NOMO-1 treated with dmso at 0.1 percent for 144 hours (cell line): ENCODE results near the gene MAP2K3.
"Not testable (repeated sequence)": the region's sequence is repeated elsewhere in the genome, so short reads cannot be mapped to it uniquely, and the experiment has no call there.

Experiments
- DNase-seq: peaks from one replicate; lab custom pipeline; 2025; ENCODE audit not compliant: unreplicated experiment; lab: John Stamatoyannopoulos, UW

Gene MAP2K3

DNA sequence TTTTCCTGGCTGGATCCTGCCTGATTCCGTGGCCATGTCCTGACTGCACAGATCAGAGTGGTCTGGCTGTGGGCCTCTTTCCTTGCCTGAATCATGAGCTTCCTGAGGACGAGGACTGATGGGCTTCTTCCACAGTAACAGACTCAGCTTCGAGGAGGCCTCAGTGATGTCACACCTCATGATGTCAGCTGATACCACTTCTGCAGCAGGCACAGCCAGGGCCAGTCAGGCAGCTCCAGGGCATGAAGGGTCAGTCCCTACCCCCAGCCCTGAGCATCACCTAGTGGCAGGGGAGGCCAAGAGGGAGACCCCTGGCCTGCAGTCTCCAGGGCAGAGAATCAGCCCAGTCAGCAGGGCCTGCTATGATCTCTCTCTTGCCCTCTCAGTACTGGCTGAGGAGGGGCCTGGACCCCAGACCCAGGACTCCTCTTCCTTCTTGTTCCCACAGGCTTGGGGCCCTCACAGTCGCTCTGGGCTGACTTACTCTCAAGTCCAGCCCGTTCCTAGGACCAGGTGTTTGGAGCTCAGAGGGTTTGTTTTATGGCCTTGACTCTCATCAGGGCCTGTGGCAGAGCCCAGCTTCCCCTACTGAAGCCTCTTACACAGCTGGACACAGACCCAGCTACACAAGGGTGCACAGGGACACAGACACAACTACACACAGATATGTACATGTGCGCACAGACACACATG is 65.0 kb downstream of the MAP2K3 start:
- DNase-seq = not testable (repeated sequence)

DNA sequence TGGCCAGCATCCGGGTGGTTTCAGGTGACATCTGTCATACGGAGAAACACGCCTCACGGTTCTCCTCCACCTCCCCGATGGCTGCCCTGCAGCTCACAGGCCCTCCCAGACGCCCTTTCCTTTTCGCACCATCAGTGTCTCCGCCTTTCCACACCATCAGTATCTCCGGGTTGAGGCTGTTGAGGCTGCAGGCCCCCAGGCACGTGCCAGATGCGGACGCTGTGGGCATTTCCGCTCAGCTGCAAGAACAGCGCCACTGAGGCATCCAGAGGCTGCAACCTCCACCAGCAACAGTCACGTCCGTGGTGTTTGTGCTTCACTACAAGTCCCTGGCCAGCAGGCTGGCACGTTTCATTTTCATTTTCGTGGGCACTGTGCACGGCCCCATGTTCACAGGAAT is 66.0 kb downstream of the MAP2K3 start:
- not testable (repeated sequence) for DNase-seq

DNA sequence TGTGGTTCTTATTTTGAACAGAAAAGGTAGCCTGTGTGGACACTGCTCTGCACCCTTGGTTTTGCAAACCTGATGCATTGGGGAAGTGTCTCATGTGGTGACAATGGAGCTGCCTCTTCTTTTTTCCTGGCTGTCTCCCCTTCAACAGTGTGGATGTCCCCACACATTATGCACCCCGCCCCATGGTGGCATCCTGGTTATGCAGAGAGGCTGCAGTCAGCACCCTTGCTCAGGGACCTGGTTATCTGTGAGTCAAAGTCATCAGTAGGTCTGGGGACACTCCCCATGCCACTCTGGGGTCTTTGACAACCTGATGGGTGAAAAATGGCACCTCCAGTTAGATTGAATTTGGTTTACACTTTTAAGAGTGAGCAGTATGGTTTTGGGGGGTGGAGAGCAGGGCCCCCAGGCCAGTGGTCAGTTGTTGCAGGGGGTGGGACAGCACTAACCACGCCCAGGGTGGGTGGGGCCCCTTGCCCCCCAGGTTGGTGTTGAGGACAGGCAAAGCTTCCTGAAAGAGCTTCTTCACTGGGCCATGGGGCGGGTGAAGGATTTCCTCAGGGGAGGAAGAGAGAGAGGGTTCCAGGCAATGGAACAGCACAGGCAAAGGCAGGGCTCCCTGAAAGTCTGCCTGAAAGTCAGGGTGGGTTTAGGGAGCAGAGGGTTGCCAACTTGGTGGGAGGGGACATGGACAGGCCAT is 67.0 kb downstream of the MAP2K3 start:
- no peak for DNase-seq

DNA sequence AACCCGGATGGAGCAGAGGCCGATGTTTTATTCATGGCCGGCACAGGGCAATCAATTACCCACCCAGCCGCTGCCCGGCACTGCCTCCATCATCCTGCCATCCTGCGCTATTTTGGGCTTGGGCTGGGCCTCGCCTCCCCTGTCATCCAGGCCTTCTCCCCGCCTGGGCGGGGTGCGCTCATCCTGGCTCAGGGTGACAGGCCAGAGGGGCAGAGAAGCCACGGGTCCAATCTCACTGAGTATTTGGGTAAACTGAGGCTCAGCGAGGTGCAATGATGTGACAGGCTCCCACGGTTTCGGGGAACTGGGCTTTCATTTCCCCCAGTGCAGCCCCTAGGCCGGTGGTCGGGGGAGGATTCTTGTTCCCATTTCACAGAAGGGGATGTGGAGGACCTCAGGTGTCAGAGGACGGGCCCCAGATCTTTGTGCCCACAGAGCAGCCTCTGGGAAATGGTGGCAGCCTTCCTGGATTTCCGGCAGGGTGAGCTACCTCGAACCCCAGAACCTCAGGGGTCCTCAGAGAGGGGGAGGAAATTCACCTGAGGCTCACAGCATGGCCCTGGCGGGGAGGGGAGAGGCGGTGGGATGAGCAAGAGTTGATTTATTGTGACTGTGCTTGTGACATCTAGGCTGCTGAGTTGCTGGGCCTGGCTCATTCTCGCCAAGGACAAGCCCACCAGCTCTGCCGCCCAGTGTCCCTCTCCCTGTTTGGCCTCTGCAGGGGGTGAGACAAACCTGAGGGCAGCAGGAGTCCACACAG is 67.9 kb downstream of the MAP2K3 start:
- no peak for DNase-seq

DNA sequence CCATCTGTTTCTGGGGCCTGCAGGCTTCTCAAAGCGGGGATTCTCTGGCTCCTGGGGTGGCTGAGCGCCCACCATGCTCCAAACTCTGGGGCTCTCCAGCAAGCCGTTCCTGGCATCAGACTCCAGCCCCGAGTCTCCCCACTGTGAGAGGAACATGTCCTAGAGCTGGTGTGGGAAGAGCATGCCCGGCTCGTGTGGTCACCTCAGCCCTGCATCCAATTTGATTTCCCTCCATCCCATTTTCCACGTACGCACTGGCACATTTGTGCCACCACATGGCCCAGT is 68.4 kb downstream of the MAP2K3 start:
- no peak for DNase-seq

DNA sequence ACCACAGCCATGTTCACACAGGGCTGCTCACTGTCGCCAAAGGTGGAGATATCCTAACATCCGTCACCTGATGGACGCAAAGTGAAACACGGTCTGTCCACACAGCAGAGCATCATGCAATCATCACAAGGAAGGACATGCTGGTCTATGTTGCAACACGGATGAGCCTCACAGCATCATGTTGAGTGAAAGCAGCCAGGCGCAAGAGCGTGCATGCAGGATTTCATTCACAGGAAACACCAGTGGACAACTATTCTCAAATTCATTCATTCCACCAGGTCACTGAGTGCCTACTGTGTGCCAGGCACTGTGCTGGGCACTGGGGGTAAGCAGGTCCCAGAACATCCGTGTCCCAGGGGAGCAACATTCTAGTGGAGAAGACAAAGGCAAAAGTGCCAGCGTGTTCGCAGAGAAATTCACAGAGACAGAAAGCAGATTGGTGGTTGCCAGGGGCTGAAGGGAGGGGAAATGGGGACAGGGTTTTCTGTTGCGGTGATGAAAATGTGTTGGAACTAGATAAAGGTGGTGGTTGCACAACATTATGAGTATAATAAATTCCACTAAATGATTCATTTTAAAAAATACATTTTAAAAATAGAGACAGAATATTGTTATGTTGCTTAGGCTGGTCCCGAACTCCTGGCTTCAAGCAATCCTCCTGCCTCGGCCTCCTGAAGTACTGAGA is 69.0 kb downstream of the MAP2K3 start:
- no peak for DNase-seq

DNA sequence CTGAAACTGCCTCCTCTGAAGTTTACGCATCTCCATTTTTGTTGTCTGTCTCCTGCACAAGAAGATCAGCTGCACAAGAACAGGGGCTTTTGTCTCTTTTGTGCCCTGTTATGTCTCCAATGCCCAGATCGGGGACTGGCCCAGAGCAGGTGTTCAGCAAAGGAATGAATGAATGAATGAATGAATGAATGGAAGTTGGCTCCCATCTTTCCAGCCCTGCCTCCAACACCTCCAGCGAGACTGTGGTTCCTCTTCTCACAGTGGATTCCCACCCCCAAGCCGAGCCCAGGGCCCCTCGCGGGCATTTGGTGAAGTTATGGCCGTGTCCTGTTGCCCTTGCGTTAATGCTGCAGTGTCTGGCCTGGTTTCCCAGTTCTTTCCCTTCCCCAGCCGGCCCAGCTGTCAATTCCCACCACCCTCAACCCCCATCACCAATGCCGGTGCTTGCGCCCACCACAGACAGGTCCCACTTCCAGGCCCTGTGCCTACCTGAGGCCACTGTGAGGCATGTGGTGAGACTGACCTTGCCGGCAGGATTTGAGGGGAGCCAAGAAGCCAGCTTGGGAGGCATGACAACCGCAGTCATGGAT is 70.4 kb downstream of the MAP2K3 start:
- DNase-seq = no peak

DNA sequence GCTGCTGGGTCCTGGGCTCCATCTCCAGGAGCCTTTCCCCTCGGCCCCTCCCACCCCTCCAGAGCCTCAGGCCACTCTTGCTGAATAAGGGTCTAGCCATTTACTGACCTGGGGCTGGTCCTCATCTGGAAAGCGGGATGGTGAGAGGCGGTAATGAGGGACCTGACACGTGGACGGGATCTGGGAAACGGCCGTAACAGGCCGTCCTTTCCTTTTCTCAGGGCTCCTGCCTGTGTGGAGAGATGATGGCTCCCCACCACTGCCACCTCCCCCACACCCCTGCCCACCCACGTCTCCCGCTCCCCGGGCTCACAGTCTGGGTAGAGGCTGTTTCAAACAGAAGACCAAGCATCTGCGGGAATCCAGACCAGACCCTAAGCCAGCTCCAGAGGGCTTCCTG is 71.1 kb downstream of the MAP2K3 start:
- DNase-seq = no peak

DNA sequence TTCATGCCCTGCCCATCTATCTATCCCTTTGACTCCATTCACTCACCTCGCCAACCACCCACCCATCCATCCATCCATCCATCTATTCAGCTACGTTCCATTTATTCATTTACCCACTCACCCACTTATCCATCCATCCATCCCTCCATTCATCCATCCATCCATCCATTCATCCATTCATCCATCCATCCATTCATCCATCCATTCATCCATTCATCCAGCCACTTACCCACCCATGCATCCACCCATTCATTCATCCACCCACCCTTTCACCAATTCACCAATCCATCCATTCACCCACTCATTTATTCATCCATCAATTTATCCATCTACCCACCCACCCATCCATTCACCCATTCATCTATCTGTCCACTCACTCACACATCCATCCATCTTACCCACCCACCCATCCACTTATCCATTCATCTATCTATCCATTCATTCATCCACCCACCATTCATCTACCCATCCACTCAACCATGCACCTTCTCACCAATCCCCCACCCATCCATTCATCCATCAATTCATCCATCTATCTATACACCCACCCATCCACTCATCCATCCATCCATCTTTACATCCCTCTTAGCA is 72.1 kb downstream of the MAP2K3 start:
- DNase-seq = no peak

DNA sequence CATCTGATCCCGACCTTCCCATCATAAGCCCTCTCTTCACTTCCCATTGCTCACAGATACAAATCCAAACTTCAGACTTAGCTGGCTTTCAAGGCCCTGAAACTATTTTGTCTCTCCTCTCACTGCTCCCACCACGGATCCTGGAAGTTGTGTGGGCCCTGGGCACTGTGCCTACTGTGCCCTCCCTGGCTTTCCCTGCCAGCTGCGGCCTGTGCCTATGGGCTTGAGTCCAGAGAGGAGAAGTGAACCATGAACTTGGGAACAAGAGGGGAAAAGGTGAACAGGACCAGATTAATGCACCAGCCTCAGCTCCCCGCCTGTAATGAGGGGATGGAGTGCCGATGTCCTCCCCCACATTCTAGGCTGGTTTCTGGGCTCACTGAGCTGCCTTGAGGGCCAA is 72.8 kb downstream of the MAP2K3 start:
- no peak for DNase-seq

DNA sequence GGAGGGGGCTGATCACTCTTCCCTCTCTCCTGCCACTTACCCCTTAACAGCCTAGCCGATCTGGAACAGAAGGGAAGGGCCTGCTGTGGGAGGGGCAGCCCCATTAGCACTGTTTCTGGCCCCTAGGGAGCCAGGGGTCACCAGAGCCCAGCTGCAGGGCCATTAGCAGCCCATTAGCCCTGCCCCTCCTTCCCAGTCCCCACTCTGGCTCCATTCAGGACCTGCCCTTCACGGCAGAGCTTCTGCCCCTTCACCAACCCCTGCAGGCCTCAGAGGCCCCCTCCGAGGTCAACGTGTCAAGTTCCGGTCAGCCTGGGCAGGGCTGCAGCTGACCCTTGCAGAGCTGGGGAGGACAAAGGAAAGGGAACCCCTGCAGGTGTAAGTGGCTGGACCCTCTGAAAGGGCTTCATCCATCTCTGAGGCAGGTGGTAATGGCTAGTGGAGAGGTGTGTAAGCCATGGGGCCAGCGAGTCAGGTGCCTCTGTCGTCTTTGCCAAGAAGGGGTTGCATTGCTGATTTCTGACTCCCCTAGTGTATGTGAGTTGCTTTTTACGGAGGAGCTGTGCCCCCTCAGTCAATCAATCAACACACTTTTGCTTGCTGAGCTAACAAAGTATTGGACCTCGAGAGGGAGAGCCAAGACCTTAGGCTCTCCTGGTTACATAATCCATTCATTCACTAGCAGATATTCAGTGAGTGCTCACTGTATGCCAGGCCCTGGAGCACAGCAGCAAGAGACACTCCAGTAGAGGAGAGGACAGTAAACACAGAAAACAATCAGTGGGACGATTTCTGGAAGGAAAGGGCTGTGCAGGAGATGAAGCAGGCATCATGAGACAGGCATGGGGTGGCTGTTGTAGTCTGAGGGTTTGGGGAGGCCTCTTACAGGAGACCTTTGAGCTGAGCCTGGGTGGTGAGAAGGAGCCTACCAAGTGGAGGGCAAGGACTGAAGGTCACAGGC is 73.5 kb downstream of the MAP2K3 start:
- no peak for DNase-seq

DNA sequence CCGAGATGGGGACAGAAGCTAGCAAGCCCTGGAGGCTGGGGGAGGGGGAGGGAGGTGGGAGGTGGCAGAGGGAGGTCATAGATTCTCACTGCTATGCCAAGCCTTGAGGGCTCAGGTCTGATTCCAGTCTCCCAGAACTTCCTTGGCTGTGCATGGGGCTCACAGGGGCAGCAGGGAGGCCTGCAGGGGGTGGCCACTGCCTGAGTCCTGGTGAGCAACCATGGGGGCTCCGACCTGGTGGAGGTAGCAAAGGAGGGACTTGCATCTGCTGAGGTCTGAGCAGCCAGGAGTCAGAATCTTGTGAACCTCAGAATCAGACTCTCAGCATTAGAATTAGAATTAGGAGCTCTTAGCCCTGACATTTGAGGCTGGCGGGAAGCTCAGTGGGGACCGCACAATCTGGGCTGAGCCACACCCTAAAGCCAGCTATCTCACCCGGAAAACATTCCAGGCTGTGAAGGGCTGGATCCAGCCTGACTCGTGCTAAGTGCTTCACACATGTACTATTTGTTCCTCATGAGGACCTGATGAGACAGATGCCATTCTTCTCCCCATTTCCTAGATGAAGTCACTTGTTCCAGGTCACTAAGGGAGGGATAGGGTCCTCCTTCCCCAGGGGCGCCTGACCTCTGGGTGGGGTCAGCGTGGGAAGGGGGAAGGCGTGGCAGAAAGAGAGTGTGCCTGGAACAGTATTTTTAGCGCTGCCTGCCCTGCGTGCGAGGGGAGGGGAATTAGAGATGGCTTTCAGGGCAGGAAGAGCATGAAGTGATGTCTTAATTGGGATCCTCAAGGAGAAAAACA is 74.4 kb downstream of the MAP2K3 start:
- DNase-seq = no peak

DNA sequence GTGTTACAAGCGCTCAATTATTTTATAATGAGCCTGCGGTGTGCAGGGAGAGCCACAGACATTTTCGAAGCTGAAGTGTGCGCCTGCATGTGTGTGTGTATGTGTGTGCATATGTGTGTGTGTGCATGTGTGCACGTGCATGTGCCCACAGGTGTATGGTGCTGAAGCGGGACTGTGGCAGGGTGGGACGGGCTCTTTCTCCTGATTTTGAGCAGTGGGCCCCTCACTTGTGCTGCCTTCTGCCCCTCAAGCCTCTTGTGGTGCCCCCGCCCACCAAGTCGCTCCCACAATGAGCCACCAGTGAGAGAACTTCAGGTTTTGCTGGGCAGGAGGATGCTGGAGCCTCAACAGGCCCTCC is 75.0 kb downstream of the MAP2K3 start:
- no peak for DNase-seq

DNA sequence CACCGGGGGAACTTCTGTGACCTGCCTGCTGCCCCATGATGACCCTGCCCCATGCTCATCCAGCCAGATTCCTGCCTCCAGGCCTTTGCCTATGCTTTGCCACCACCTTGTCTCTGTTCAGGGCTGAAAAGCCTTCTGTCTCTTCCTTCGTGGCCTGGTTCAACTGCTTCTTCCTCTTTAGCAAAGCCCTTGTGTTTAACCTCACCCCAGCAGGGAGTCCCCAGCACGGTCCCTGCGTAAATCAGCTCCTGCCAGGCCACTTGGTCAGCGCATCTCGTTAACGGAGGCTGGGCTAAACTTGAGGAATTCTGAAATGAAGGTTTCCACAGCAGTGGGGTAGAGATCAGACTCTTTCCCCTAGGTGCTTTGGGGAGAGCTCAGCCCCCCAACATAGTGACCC is 75.5 kb downstream of the MAP2K3 start:
- no peak for DNase-seq

DNA sequence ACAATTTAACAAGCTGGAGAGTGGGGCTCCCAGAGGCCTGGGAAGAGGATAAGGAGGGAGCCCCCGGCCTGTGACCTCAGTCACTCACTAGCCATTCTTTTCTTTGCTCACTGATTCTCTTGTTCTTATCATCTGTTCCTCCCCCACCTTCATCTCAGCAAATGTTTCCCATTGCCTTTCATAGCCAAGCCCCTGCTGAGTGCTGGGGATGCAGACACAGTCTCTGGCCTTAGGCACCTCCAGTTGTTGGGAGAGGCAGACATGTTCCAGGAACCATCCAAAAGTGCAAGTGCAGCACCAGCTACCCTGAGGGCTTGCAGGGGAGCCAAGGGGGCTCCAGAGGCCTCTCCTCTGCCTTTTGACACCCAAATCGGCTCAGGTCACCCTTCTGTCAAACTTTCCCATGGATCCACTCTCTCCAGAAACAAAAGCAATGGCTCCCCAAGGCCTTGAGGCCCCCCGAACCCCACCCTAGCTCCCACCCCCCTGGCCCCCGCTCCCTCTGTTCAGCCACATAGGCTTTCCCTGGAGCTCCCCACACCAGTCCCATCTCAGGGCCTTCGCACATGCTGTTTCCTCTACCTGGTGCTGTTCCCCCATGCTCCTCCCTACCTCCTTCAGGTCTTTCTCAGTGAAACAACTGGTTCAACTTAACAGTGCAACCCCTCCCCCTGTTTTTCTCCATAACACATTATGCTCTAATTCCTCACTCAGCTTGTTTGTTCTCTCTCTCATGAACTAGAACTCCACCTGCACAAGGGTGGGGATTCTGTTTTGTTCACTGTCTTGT is 76.7 kb downstream of the MAP2K3 start:
- no peak for DNase-seq

DNA sequence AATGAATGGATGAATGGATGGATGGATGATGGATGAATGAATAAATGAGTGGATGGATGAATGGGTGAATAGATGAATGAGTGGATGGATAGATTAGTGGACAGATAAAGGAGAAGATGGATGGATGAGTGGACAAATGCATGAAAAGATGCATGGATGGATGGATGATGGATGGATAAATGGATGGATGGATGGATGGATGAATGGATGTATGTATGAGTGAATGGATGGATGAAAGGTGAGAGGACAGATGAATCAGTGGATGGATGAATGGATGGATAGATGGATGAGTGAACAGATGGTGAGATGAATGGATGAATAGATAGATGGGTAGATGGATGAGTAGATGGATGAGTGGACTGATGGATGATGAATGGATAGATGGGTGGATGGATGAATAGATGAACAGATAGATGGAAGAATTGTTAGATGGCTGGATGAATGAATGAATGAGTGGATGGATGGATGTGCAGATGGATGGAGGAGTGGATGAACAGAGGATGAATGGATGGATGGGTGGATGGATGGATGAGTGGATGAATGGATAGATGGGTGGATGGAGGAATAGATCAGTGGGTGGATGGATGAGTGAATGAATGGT is 77.9 kb downstream of the MAP2K3 start:
- DNase-seq = no peak

DNA sequence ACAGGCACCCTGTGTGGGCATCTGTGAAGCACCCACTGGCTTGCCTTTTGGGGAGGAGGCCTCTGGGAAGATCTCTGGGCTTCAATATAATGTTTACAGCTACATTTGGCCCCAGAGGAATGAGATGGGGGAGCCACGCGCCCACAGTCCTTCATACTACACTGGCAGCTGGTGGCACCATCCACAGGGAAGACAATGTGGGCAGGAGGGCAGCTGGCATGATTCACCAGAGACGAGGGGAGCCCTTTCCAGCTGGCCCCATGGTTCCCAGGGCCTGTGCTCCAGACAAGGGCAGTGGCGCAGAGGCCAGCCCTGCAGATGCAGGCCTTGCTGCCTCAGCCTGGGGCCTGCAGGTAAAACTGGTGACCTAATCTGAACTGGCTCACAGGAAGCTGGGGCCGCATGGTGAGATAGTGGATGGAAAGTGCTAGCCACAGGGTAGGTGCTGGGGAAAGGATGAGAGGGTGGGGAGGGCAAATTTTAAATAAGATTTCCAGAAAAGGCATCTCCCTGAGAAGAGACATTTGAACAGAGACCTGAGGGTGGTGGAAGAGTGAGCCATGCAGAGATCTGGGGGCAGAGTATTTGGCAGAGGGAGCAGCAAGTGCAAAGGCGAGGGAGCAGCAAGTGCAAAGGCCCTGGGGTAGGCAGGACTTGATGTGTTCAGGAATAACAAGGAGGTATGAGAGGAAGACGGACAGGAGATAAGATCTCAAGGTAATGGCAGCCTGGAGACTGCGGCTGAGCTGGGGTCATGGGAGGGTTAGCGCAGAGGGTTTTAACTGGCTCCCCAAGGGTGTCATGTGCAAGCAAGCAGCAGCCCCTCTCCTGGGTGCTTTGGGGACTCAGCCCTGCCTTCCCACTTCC is 79.5 kb downstream of the MAP2K3 start:
- DNase-seq = no peak
